Embryonic facial prominence (tissue), 1 donor: ENCODE data around the gene LRP1-AS.

Experiments used
- DNase-seq: peaks from one replicate; pipeline ENCODE4 v3.0.0-alpha.2; 2016; ENCODE audit errors: extremely low spot score

LRP1-AS gene

GRCh38 chr12:57119294-57120085 lies 27.9 kb downstream of the LRP1-AS start:
- DNase-seq, result no peak

DNA sequence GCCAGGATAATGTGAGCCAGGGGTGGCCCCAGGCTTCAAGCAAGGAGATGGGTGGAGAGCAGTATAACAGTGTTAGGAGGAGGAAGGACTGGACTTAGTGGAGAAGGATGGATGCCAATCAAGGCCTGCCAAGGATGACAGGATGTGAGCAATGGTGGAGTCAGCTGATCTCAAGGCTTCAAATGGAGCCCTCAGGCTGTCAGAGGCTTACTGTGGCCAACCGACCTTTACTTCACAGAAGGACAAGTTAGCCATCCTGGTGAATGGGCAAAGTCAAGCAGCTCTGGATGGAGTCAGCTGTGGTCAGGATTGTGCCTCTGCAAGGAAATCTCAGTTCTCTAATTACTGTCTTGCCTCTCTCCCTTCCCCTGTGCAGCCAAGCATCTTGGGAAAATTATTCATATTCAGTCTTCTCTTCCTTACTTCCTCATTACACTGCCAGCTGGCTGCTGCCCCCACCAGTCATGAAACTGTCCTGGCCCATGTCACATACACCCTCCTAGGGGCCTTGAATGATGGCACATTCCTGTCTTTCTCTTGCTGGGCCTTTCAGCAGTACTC lies 28.6 kb downstream of the LRP1-AS start:
- DNase-seq, result no peak

DNA sequence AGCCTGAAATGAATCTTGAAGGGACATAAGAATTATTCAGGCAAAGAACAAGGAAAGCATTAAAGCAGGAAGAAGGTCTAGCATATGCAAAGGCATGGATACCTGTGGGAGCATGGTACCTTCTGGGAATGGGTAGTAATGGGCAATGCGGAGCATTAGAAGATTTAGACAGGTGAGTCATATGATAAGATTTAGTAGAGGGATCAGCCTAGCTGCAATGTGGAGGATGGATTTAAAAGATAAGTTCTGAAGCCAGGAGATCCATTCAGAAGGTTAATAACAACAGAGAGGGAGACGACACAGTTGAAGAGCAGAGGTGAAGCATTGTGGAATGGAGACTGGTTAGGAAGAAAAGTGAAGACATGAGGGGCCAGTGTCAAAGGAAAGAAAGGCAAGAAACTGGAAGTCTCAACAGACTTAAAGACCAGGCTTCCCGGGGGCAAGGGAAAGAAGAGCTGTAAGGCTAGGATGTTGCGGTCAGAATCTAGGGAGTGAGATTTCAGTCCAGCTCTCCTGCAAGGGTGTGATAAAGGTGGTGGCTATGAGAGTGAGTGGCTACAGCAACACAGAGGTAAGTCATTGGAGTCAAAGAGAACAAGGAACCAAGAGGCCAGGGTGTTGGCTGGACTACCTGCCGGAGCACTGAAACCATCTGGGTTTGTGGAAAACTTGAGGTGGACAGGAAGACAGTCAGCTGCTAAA lies 30.7 kb downstream of the LRP1-AS start:
- DNase-seq, result no peak

DNA sequence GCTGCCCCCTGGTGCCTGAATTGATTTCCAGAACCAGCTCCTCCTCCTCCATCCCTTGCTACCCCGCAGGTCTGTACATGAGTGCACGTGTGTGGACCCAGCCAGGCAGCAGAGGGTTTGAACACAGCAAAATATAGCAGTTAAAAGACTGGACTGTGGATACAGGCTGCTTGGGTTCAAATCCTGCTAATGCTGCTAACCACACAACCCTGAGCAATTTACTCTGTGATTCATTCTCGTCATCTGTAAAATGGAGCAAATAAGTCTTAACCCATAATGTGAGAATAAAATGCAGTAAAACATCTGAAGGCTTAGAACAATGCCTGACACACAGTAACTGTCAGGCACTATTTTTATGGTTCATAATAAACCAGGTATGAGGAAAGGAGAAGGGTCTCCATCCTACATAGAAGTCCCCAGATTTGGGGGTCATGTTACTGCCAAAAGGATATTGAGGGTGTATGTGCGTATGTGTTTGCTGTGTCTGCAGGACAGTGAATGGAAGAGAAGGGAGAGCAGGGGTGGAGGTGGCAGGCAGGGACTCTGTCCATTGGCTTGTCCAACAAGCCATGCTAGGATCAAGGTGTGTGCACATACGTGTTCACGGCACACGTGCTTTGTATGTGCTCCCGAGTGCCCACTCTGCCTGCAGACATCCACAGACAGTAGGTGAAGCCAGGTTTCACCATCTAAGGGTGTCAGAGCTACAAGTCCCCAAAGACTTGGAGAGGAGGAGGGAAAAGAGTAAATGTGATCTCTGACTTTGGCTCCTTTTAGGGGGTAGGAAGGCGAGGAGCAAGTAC lies 34.7 kb downstream of the LRP1-AS start:
- DNase-seq, result no peak

DNA sequence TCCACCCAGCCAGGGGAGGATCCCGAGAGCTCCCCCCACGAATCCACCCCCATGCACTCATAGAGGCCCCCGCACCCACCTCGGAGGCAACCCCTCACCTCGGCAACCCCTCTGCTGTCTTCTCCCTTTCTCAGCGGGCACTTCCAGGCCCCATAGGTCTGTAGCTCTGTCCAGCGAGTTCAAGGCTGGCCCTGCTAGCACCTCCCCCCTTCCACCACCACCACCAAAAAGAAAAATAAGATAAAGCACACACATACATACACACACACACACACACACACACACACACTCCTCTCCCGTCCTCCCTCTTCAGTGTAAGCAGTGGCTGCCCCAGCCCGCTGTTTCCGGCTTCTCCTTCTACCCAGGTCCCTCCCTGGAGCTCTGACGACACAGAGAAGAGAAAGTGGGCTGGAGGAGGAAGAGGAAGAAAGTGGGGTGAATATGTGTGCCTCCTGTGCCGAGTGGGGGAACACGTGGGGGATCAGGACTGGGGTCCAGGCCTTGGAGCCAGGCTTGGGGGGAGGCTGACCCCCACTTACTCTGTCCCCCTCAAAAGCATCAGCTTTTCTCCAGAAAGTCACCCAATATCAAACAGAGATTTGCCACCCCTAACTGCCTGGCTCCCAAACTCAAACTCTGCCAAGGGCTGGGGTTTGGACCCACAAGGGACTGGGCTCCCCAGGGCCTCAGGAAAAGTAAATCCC lies 36.2 kb downstream of the LRP1-AS start, which contains the start of gene STAT6:
Gene STAT6, minus strand, starts transcription at position 332 of the 704 bp plus-strand sequence. CDS start 3,084 bp downstream, outside the sequence.
- DNase-seq, result peak; percentile 83

GRCh38 chr12:57110104-57111030 lies 37.1 kb downstream of the LRP1-AS start:
- no peak for DNase-seq

GRCh38 chr12:57109207-57110103 lies 38.0 kb downstream of the LRP1-AS start:
- no peak for DNase-seq

- DNase-seq, result no peak
Measured at GRCh38 chr12:57107456-57108155, 39.8 kb downstream of the LRP1-AS start.

- no peak for DNase-seq
Measured at GRCh38 chr12:57106021-57106708, 41.3 kb downstream of the LRP1-AS start.

DNA sequence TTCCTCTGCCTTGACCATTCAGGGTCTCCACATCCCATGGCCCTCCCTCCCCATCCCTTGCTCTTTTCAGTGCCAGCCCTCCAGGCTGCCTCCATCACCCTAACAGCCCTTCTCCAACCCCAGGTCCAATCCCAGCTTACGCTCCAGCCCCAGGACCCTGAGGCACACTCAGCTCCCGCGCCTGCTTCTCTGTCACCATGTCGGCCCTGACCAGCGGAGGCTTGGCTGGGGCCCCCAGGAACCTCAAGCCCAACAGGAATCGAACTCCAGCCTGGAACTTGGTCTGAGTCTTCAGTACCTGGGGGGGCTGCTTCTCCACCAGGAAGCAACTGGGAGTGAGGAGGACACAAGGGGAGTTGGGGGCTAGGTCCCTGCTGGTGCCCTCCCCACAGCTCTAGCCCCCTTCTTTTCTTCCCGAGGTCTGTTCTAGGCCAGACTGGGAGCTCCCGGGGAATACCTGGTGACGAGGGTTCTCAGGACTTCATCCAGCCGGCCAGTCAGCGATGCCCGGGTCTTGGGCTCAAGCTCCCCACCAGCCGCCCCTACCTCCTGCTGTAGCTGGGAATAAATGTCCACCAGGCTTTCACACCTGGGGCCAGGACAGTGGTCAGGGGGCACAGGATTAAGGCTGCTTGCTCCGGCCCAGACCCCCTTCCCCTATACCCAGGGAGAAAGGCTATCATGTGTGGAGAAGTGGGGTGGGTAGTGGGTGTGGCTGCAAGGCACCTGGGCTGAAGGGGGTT lies 42.2 kb downstream of the LRP1-AS start:
- DNase-seq, result no peak

DNA sequence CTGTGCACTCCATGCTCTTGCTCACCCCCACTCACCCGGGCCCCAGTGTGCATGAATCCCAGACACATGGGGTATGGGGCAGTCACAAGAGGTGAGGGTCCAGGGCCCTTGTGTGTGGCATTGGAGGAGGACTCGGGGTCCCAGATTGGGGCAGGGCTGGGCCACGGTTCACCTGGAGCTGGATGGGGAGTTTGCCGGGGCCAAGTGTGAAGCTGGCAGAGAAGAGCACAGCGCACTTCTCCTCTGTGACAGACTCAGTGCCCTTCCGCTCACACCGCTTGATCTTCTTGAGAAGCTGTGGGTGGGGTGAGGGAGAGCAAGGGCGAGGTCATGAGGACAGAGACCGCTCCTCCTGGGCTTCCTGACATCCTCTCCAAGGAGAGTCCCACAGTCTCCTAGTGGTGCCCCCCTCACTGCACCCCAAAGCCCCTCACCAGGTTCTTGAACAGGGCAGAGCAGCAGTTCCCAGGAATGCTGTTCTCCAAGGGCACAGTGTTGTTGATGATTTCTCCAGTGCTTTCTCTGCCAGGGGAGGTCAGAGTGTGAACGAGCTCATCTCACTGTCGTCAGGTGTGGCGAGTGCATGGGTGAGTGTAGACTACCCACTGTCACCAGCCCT lies 43.0 kb downstream of the LRP1-AS start:
- DNase-seq, result no peak

GRCh38 chr12:57103856-57104255 lies 43.6 kb downstream of the LRP1-AS start:
- DNase-seq, result no peak

DNA sequence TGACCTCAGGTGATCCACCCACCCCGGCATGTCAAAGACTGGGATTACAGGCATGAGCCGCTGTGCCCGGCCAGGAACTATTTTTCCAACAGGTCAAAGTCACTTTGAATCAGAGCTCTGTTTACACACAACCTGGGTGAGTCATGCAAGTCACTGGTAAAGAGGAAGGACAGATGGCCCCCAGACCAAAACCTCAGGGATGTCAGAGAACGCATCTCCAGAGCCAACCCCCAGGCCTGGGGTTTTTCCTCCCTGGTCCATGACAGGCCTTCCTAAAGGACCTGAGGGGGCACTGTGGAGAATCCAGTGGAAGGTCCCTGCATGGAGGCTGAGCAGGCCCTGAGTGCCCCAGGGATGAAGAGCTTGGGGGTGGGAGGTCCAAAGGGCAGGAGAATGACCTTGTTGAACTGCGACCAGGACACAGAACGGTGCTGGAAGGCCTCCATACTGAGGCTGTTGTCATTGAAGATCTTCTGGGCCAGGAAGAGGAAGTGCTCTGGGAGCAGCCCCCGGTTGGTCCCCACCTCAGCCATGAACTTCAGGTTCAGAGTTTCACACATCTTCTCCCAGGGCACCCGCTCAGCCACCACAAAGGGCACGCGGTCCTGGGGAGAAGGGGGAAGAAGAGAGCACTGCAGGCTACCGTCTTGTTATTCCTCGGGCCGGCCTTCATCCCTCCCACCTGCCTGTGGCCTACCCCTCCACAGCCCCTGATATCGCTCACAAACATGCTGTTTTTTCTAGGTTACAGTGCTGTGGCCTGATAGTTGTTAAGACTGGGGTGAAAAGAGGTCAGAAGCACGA lies 45.3 kb downstream of the LRP1-AS start:
- no peak for DNase-seq

GRCh38 chr12:57099766-57100165 lies 47.7 kb downstream of the LRP1-AS start:
- DNase-seq, result no peak

- no peak for DNase-seq
Measured at GRCh38 chr12:57099047-57099714, 48.2 kb downstream of the LRP1-AS start.
